ENCODE measurements around the gene GALNS.

Gene GALNS

GRCh38 chr16:88816736-88817535, 39.8 kb downstream of the GALNS start:
- no peak for DNase-seq (ENCODE audit: low read depth, low spot score)

- DNase-seq (ENCODE audit: low read depth, low spot score): peak; percentile 19
Measured at GRCh38 chr16:88815901-88816589, 40.7 kb downstream of the GALNS start.

GRCh38 chr16:88815227-88815626, 41.5 kb downstream of the GALNS start:
- no peak for DNase-seq (ENCODE audit: low read depth, low spot score)

- no peak for DNase-seq (ENCODE audit: low read depth, low spot score)
Measured at GRCh38 chr16:88814144-88814502, 42.6 kb downstream of the GALNS start.

GRCh38 chr16:88813269-88814143, 43.2 kb downstream of the GALNS start:
- DNase-seq (ENCODE audit: low read depth, low spot score): no peak

GRCh38 chr16:88812513-88813268, 44.1 kb downstream of the GALNS start:
- DNase-seq (ENCODE audit: low read depth, low spot score): no peak

- peak; percentile 94 for DNase-seq (ENCODE audit: low read depth, low spot score)
Measured at GRCh38 chr16:88811769-88812512, 44.8 kb downstream of the GALNS start, which contains the start of gene APRT. Gene APRT (minus strand): TSS chr16:88811928. CDS start chr16:88811899, 29 bp downstream.

- peak; percentile 46 for DNase-seq (ENCODE audit: low read depth, low spot score)
Measured at GRCh38 chr16:88810912-88811768, 45.6 kb downstream of the GALNS start.

GRCh38 chr16:88810166-88810911, 46.4 kb downstream of the GALNS start:
- DNase-seq (ENCODE audit: low read depth, low spot score): no peak

GRCh38 chr16:88809676-88810165, 47.0 kb downstream of the GALNS start:
- DNase-seq (ENCODE audit: low read depth, low spot score): no peak

- DNase-seq (ENCODE audit: low read depth, low spot score): no peak
Measured at GRCh38 chr16:88809068-88809675, 47.6 kb downstream of the GALNS start.

GRCh38 chr16:88807626-88808453, 48.9 kb downstream of the GALNS start:
- no peak for DNase-seq (ENCODE audit: low read depth, low spot score)

- no peak for DNase-seq (ENCODE audit: low read depth, low spot score)
Measured at GRCh38 chr16:88807142-88807625, 49.6 kb downstream of the GALNS start.

GRCh38 chr16:88806491-88807111, 50.1 kb downstream of the GALNS start:
- no peak for DNase-seq (ENCODE audit: low read depth, low spot score)

- DNase-seq (ENCODE audit: low read depth, low spot score): no peak
Measured at GRCh38 chr16:88805887-88806393, 50.8 kb downstream of the GALNS start.

GRCh38 chr16:88805340-88805715, 51.4 kb downstream of the GALNS start:
- DNase-seq (ENCODE audit: low read depth, low spot score): no peak

Measured in activated naive CD8-positive, alpha-beta T cell treated with anti-CD3 and anti-CD28 coated beads, Interleukin-2, amount 50 U/mL, for 16 hours (primary cell).